A549 (cell line): ENCODE measurements around the gene WDFY2. TPM values are rescaled to one million over a fixed set of nuclear protein-coding genes. Genes with fewer than 3 reads are reported as not detected.
A peak's percentile ranks its signal among the peaks of the same experiment; 100 is the strongest.

Experiments used
- ATAC-seq, 2 experiments: fragments of 200-7000 bp in 1 of 2; fragments of >200 bp in 1 of 2; cut with Nextera tagmentation in 1 of 2; cut with Tn5 transposase in 1 of 2; 3 replicates each; pipeline versions ENCODE4 v1.8.0 to v1.9.1; 2018 to 2020; ENCODE audit warnings: mild to moderate bottlenecking in 1 of 2, moderate library complexity in 1 of 2
- CTCF ChIA-PET: fragments of 300-600 bp; sonication (Branson Sonifier 250); formaldehyde crosslinking; extraction: SDS; loops from one replicate; lab custom pipeline; 2021; ENCODE audit warnings: antibody characterized with exemption, inconsistent platforms; lab: Yijun Ruan, JAX
- POLR2A ChIA-PET: fragments of 350-600 bp; formaldehyde crosslinking; extraction: SDS; loops from one replicate; lab custom pipeline; 2021; ENCODE audit warnings: antibody characterized with exemption, inconsistent platforms; lab: Yijun Ruan, JAX
- DNase-seq, 2 experiments: peaks; one replicate each; pipeline versions ENCODE4 v3.0.0 to v3.0.0-alpha.2; 2011 to 2016; ENCODE audit warnings: low read depth in 1 of 2, low spot score in 1 of 2
- FAIRE-seq: peaks from 2 replicates; lab custom pipeline; 2011; peaks lifted over from hg19 to GRCh38; lab: Jason Lieb, UNC
- H3K27ac ChIP-seq, 2 experiments: fragments of >200 bp; sonication (Bioruptor Twin); formaldehyde crosslinking; 3 replicates each; pipeline ENCODE4 v1.5.1; 2016 to 2017
- H3K4me1 ChIP-seq: fragments of >200 bp; sonication (Bioruptor Twin); formaldehyde crosslinking; 3 replicates; pipeline ENCODE4 v1.6.1; 2016
- H3K4me2 ChIP-seq: fragments of >200 bp; sonication (Bioruptor Twin); formaldehyde crosslinking; 3 replicates; pipeline ENCODE4 v1.6.1; 2016
- H3K4me3 ChIP-seq: fragments of >200 bp; sonication (Bioruptor Twin); formaldehyde crosslinking; 3 replicates; pipeline ENCODE4 v1.5.1; 2016
- H3K9me3 ChIP-seq: fragments of >200 bp; sonication (Bioruptor Twin); formaldehyde crosslinking; 3 replicates; pipeline ENCODE4 v1.6.1; 2016
- ATOH8 ChIP-seq: fragments of 250-450 bp; sonication (Bioruptor Pico); IDR thresholded peaks from 2 replicates; pipeline ENCODE4 v1.5.0; 2020; ENCODE audit warnings: low read depth, mild to moderate bottlenecking, moderate library complexity
- CBX8 ChIP-seq: fragments of 200-600 bp; sonication (generic); IDR thresholded peaks from 2 replicates; pipeline ENCODE4 v1.6.1; 2016
- CHD2 ChIP-seq: fragments of 150-350 bp; IDR thresholded peaks from 2 replicates; pipeline ENCODE4 v1.6.1; 2014; ENCODE audit warnings: low read length; ENCODE audit not compliant: partially characterized antibody
- CHD4 ChIP-seq: fragments of 200-600 bp; sonication (generic); IDR thresholded peaks from 2 replicates; pipeline ENCODE4 v1.6.1; 2016; ENCODE audit warnings: antibody characterized with exemption, mild to moderate bottlenecking, borderline replicate concordance
- E2F6 ChIP-seq: IDR thresholded peaks from 2 replicates; pipeline ENCODE4 v1.6.1; 2012; ENCODE audit warnings: low read depth, borderline replicate concordance
- EHMT2 ChIP-seq: fragments of 200-600 bp; sonication (generic); IDR thresholded peaks from 2 replicates; pipeline ENCODE4 v1.6.1; 2016; ENCODE audit warnings: antibody characterized with exemption, low read depth, mild to moderate bottlenecking, moderate library complexity
- ELK1 ChIP-seq: fragments of 150-350 bp; IDR thresholded peaks from 2 replicates; pipeline ENCODE4 v1.6.1; 2014; ENCODE audit warnings: low read depth, mild to moderate bottlenecking, low read length
- EP300 ChIP-seq, 2 experiments: fragments of >200 bp; sonication (Bioruptor Twin); formaldehyde crosslinking; IDR thresholded peaks; 2 replicates in 1 of 2; 3 replicates in 1 of 2; pipeline ENCODE4 v1.6.1; 2016 to 2017
- ESRRA ChIP-seq: fragments of 150-350 bp; IDR thresholded peaks from 2 replicates; pipeline ENCODE4 v1.6.1; 2014; ENCODE audit warnings: mild to moderate bottlenecking, low read length, borderline replicate concordance
- FOXS1 ChIP-seq: fragments of 250-450 bp; sonication (Bioruptor Pico); IDR thresholded peaks from 2 replicates; pipeline ENCODE4 v1.5.0; 2020; ENCODE audit warnings: mild to moderate bottlenecking, moderate library complexity
- HOXA7 ChIP-seq: fragments of 250-450 bp; sonication (Bioruptor Pico); IDR thresholded peaks from 2 replicates; pipeline ENCODE4 v1.5.0; 2020; ENCODE audit warnings: mild to moderate bottlenecking, moderate library complexity
- JUN ChIP-seq, 2 experiments: fragments of >200 bp; sonication (Bioruptor Twin); formaldehyde crosslinking; IDR thresholded peaks; 2 replicates in 1 of 2; 3 replicates in 1 of 2; pipeline ENCODE4 v1.6.1; 2016 to 2017
- MAFK ChIP-seq: fragments of 450-650 bp; IDR thresholded peaks from 2 replicates; pipeline ENCODE4 v1.6.1; 2014; ENCODE audit not compliant: partially characterized antibody
- MAX ChIP-seq: IDR thresholded peaks from 2 replicates; pipeline ENCODE4 v1.6.1; 2012
- NFE2L2 ChIP-seq: fragments of 150-350 bp; conservative IDR thresholded peaks from 2 replicates; pipeline ENCODE4 v1.6.1; 2014; ENCODE audit warnings: low read length
- NPAS2 ChIP-seq: fragments of 250-450 bp; sonication (Bioruptor Pico); IDR thresholded peaks from 2 replicates; pipeline ENCODE4 v1.8.0; 2022; ENCODE audit warnings: mild to moderate bottlenecking, moderate library complexity, borderline replicate concordance
- PBX3 ChIP-seq: IDR thresholded peaks from 2 replicates; pipeline ENCODE4 v1.6.1; 2012
- POLR2A ChIP-seq: IDR thresholded peaks from 2 replicates; pipeline ENCODE4 v1.6.1; 2012; ENCODE audit warnings: mild to moderate bottlenecking, low read length
- POLR2AphosphoS2 ChIP-seq: conservative IDR thresholded peaks from 2 replicates; pipeline ENCODE4 v1.6.1; 2012; ENCODE audit warnings: low read length, improper control_type of control experiment, inconsistent platforms
- RAD21 ChIP-seq, 2 experiments: fragments of >200 bp in 1 of 2; sonication (Bioruptor Twin) in 1 of 2; formaldehyde crosslinking in 1 of 2; IDR thresholded peaks in 1 of 2; conservative IDR thresholded peaks in 1 of 2; 2 replicates in 1 of 2; 3 replicates in 1 of 2; pipeline ENCODE4 v1.6.1; 2012 to 2018; ENCODE audit warnings: inconsistent platforms in 1 of 2
- RCOR1 ChIP-seq: fragments of 150-350 bp; IDR thresholded peaks from 2 replicates; pipeline ENCODE4 v1.6.1; 2014; ENCODE audit warnings: antibody characterized with exemption, low read length, low read depth
- REST ChIP-seq: fragments of 200-600 bp; sonication (generic); IDR thresholded peaks from 2 replicates; pipeline ENCODE4 v1.6.1; 2016; ENCODE audit warnings: antibody characterized with exemption, mild to moderate bottlenecking, moderate library complexity
- RFX5 ChIP-seq: fragments of 450-650 bp; IDR thresholded peaks from 2 replicates; pipeline ENCODE4 v1.7.1; 2014; ENCODE audit warnings: antibody characterized with exemption, mild to moderate bottlenecking, moderate library complexity
- SMC3 ChIP-seq: fragments of >200 bp; sonication (Bioruptor Twin); formaldehyde crosslinking; IDR thresholded peaks from 3 replicates; pipeline ENCODE4 v1.6.1; 2018; ENCODE audit warnings: inconsistent platforms
- ZFP36 ChIP-seq: fragments of 450-650 bp; IDR thresholded peaks from 2 replicates; pipeline ENCODE4 v1.6.1; 2014; ENCODE audit warnings: borderline replicate concordance; ENCODE audit not compliant: partially characterized antibody
- ZNF302 ChIP-seq: fragments of 250-450 bp; sonication (Bioruptor Pico); IDR thresholded peaks from 2 replicates; pipeline ENCODE4 v1.9.0; 2021; ENCODE audit warnings: inconsistent platforms, mild to moderate bottlenecking, moderate library complexity
- ZSCAN20 ChIP-seq: fragments of 250-450 bp; sonication (Bioruptor Pico); IDR thresholded peaks from 2 replicates; pipeline ENCODE4 v1.8.0; 2022; ENCODE audit warnings: mild to moderate bottlenecking, moderate library complexity
- WGBS: methylation state at CpG from one replicate; pipeline ENCODE4 v1.1.6; 2017; ENCODE audit errors: missing lambda C conversion rate; 5-methylcytosine and 5-hydroxymethylcytosine counted together
- polyA plus RNA-seq, 4 experiments: library from polyadenylated mRNA; depleted of rRNA in 3 of 4; stranded (reverse); fragments of >200 nt; fragmentation: RNase III in 1 of 4; extraction: RNeasy Plus Mini Kit Qiagen cat#74134 plus additional on column Dnase treatment in 1 of 4; gene quantifications; 2 replicates in 3 of 4; 3 replicates in 1 of 4; pipeline ENCODE4 v1.2.3, GENCODE V29; 2011 to 2017

Gene WDFY2
- polyA plus RNA-seq, 2 of the 4 experiments (the other 2 are of a cell fraction), result 5.2 to 8.5 TPM

GRCh38 chr13:51674276-51674675, 90.0 kb downstream of the WDFY2 start:
- no peak overlapping the region for H3K27ac ChIP-seq
- no peak for DNase-seq
- TF ChIP-seq NPAS2 (CRISPR knock-in tag) (no peak), FOXS1 (no peak), CHD4 (no peak), RFX5 (no peak), PBX3 (no peak), MAX (no peak), RAD21 (conservative IDR thresholded peaks at IDR 0.05 in 1 of 2, IDR thresholded peaks at IDR 0.05 in 1 of 2) (no peak), MAFK (no peak), ZNF302 (CRISPR knock-in tag) (no peak), CHD2 (no peak), EHMT2 (no peak), EP300 (IDR thresholded peaks at IDR 0.05) (no peak), POLR2AphosphoS2 (no peak)
- TF ChIP-seq, all 56 proteins: peak for 0
- FAIRE-seq (no peak), ATAC-seq (no peak)
- Histone ChIP-seq H3K4me3 (no peak overlapping the region), H3K9me3 (no peaks in the 10 kb centered on the region), H3K4me2 (no peak overlapping the region), H3K4me1 (peaks cover 30% of the 10 kb centered on the region)
- POLR2A ChIA-PET, result no interaction called here
- WGBS, result 93% methylated on average over 5 of the region's 5 CpGs
- CTCF ChIA-PET, result no interaction called here

- H3K4me1 ChIP-seq, result peaks cover 26% of the 10 kb centered on the region
- FAIRE-seq (no peak), DNase-seq (no peak), ATAC-seq (no peak)
- no peak overlapping the region for H3K27ac ChIP-seq
- no peak for TF ChIP-seq E2F6
- no peak for TF ChIP-seq NFE2L2
- no peak for TF ChIP-seq JUN (IDR thresholded peaks at IDR 0.05)
- no peak for TF ChIP-seq CBX8
- TF ChIP-seq ATOH8 (CRISPR knock-in tag), result no peak
- no peak for TF ChIP-seq RCOR1
- no peak for TF ChIP-seq ELK1
- no peak overlapping the region for H3K4me3 ChIP-seq
- no peaks in the 10 kb centered on the region for H3K9me3 ChIP-seq
- no peak overlapping the region for H3K4me2 ChIP-seq
- ChIA-PET CTCF (no interaction called here), POLR2A (no interaction called here)
- 94% methylated on average over 1 of the region's 1 CpG for WGBS
Measured at GRCh38 chr13:51675385-51675784, 91.1 kb downstream of the WDFY2 start.

GRCh38 chr13:51675877-51676276, 91.6 kb downstream of the WDFY2 start:
- WGBS, result 96% methylated on average over 3 of the region's 3 CpGs
- H3K4me1 ChIP-seq, result peaks cover 31% of the 10 kb centered on the region
- ChIA-PET CTCF (no interaction called here), POLR2A (no interaction called here)
- FAIRE-seq, result no peak
- no peak overlapping the region for H3K4me3 ChIP-seq
- H3K9me3 ChIP-seq, result no peaks in the 10 kb centered on the region
- no peak overlapping the region for H3K4me2 ChIP-seq
- no peak for DNase-seq
- ATAC-seq, result no peak
- 0 out of 6 replicates have a peak overlapping the region, but pooled peaks of 1 of the 2 experiments have one; percentile 5 for H3K27ac ChIP-seq
- no peak for TF ChIP-seq ZNF302 (CRISPR knock-in tag)
- TF ChIP-seq RAD21 (conservative IDR thresholded peaks at IDR 0.05 in 1 of 2, IDR thresholded peaks at IDR 0.05 in 1 of 2), result no peak
- TF ChIP-seq ESRRA, result no peak
- TF ChIP-seq POLR2A, result no peak
- no peak for TF ChIP-seq ZSCAN20 (CRISPR knock-in tag)
- no peak for TF ChIP-seq ZFP36
- no peak for TF ChIP-seq FOXS1
- TF ChIP-seq REST, result no peak
- no peak for TF ChIP-seq MAX
- no peak for TF ChIP-seq HOXA7
- no peak for TF ChIP-seq SMC3
